H9 (cell line): ENCODE results near the gene CXCL5. TPM values are rescaled to one million over a fixed set of nuclear protein-coding genes. Genes with fewer than 3 reads are reported as not detected.

Experiments
- DNase-seq: peaks from one replicate; pipeline ENCODE4 v3.0.0-alpha.2; 2017
- H2AFZ ChIP-seq: one replicate; pipeline ENCODE4 v1.6.1; 2013; ENCODE audit warnings: mild to moderate bottlenecking, low read length, control low read depth, moderate library complexity
- H2AK5ac ChIP-seq: 2 replicates; pipeline ENCODE4 v1.6.1; 2013; ENCODE audit warnings: low read length, control low read depth, mixed read lengths; ENCODE audit not compliant: insufficient read length
- H2BK120ac ChIP-seq: one replicate; pipeline ENCODE4 v1.6.1; 2013; ENCODE audit warnings: low read depth, mild to moderate bottlenecking, low read length, control low read depth, inconsistent platforms; ENCODE audit not compliant: poor library complexity, severe bottlenecking
- H2BK12ac ChIP-seq: 2 replicates; pipeline ENCODE4 v1.6.1; 2013; ENCODE audit warnings: low read length, control low read depth, mixed read lengths, low read depth; ENCODE audit not compliant: insufficient read length
- H2BK15ac ChIP-seq: 2 replicates; pipeline ENCODE4 v1.6.1; 2013; ENCODE audit warnings: low read depth, low read length, control low read depth
- H2BK20ac ChIP-seq: one replicate; pipeline ENCODE4 v1.6.1; 2013; ENCODE audit warnings: low read depth, mild to moderate bottlenecking, low read length, control low read depth, inconsistent platforms; ENCODE audit not compliant: poor library complexity, severe bottlenecking
- H2BK5ac ChIP-seq: 2 replicates; pipeline ENCODE4 v1.6.1; 2013; ENCODE audit warnings: low read length, control low read depth, mixed read lengths; ENCODE audit not compliant: insufficient read length
- H3K14ac ChIP-seq: 2 replicates; pipeline ENCODE4 v1.6.1; 2013; ENCODE audit warnings: low read length, control low read depth; ENCODE audit not compliant: insufficient read depth
- H3K18ac ChIP-seq: 2 replicates; pipeline ENCODE4 v1.6.1; 2013; ENCODE audit warnings: low read depth, mild to moderate bottlenecking, mixed read lengths, low read length, control low read depth; ENCODE audit not compliant: insufficient read length
- H3K23ac ChIP-seq: 2 replicates; pipeline ENCODE4 v1.6.1; 2013; ENCODE audit warnings: low read length, control low read depth, mixed read lengths, low read depth; ENCODE audit not compliant: insufficient read length
- H3K23me2 ChIP-seq: 2 replicates; pipeline ENCODE4 v1.6.1; 2013; ENCODE audit warnings: low read depth, mild to moderate bottlenecking, mixed read lengths, low read length, control low read depth; ENCODE audit not compliant: insufficient read length, poor library complexity, severe bottlenecking
- H3K27ac ChIP-seq: 2 replicates; pipeline ENCODE4 v1.5.1; 2013; ENCODE audit warnings: low read length, control low read depth, mixed read lengths, low read depth; ENCODE audit not compliant: insufficient read length
- H3K27me3 ChIP-seq: 2 replicates; pipeline ENCODE4 v1.6.1; 2013; ENCODE audit warnings: low read length, control low read depth, inconsistent platforms; ENCODE audit not compliant: insufficient read depth
- H3K4ac ChIP-seq: 2 replicates; pipeline ENCODE4 v1.6.1; 2013; ENCODE audit warnings: low read depth, mild to moderate bottlenecking, control low read depth, inconsistent platforms, low read length, moderate library complexity
- H3K4me1 ChIP-seq: 2 replicates; pipeline ENCODE4 v1.6.1; 2013; ENCODE audit warnings: low read length, control low read depth, inconsistent platforms; ENCODE audit not compliant: insufficient read depth
- H3K4me2 ChIP-seq: 2 replicates; pipeline ENCODE4 v1.6.1; 2013; ENCODE audit warnings: low read length, control low read depth, mixed read lengths; ENCODE audit not compliant: insufficient read length, insufficient read depth
- H3K56ac ChIP-seq: 2 replicates; pipeline ENCODE4 v1.6.1; 2013; ENCODE audit warnings: low read depth, mild to moderate bottlenecking, mixed read lengths, low read length, control low read depth; ENCODE audit not compliant: insufficient read length
- H3K79me1 ChIP-seq: 2 replicates; pipeline ENCODE4 v1.6.1; 2013; ENCODE audit warnings: low read depth, mild to moderate bottlenecking, moderate library complexity, low read length, control low read depth, inconsistent platforms; ENCODE audit not compliant: insufficient read depth, poor library complexity, severe bottlenecking
- H3K79me2 ChIP-seq: 2 replicates; pipeline ENCODE4 v1.6.1; 2013; ENCODE audit warnings: low read length, control low read depth, inconsistent platforms; ENCODE audit not compliant: insufficient read depth
- H3K9ac ChIP-seq: 2 replicates; pipeline ENCODE4 v1.6.1; 2013; ENCODE audit warnings: low read length, control low read depth, mixed read lengths; ENCODE audit not compliant: insufficient read length; ENCODE audit errors: extremely low read depth
- H3K9me3 ChIP-seq: one replicate; pipeline ENCODE4 v1.6.1; 2013; ENCODE audit warnings: low read depth, low read length, inconsistent platforms; ENCODE audit not compliant: control insufficient read depth
- H3T11ph ChIP-seq: one replicate; pipeline ENCODE4 v1.6.1; 2013; ENCODE audit warnings: mild to moderate bottlenecking, low read length, control low read depth, inconsistent platforms
- H4K20me1 ChIP-seq: one replicate; pipeline ENCODE4 v1.6.1; 2013; ENCODE audit not compliant: control insufficient read depth, insufficient read length, insufficient read depth
- H4K5ac ChIP-seq: 2 replicates; pipeline ENCODE4 v1.6.1; 2013; ENCODE audit warnings: low read depth, mild to moderate bottlenecking, mixed read lengths, low read length, control low read depth; ENCODE audit not compliant: insufficient read length
- H4K8ac ChIP-seq: replicated peaks from 2 replicates; pipeline ENCODE4 v1.6.1; 2013; ENCODE audit warnings: low read length, control low read depth, mixed read lengths, low read depth; ENCODE audit not compliant: insufficient read length
- H4K91ac ChIP-seq: 2 replicates; pipeline ENCODE4 v1.6.1; 2013; ENCODE audit warnings: low read depth, mild to moderate bottlenecking, moderate library complexity, mixed read lengths, low read length, control low read depth; ENCODE audit not compliant: insufficient read length
- H3K27ac Mint-ChIP-seq, 3 experiments: 2 replicates in 2 of 3; 3 replicates in 1 of 3; pipeline ENCODE4 v1.8.0; 2020 to 2021; ENCODE audit warnings: mixed read lengths in 3 of 3, mild to moderate bottlenecking in 1 of 3, moderate library complexity in 1 of 3
- H3K27me3 Mint-ChIP-seq: 2 replicates; pipeline ENCODE4 v1.8.0; 2021; ENCODE audit warnings: low read depth, mild to moderate bottlenecking, moderate library complexity, mixed read lengths
- H3K36me3 Mint-ChIP-seq, 3 experiments: 2 replicates in 2 of 3; 3 replicates in 1 of 3; pipeline ENCODE4 v1.8.0; 2020 to 2021; ENCODE audit warnings: low read depth in 3 of 3, mixed read lengths in 3 of 3; ENCODE audit not compliant: insufficient read depth in 1 of 3
- H3K4me1 Mint-ChIP-seq, 2 experiments: 2 replicates each; pipeline ENCODE4 v1.8.0; 2020; ENCODE audit warnings: mixed read lengths in 2 of 2
- H3K4me3 Mint-ChIP-seq, 2 experiments: 2 replicates in 1 of 2; 3 replicates in 1 of 2; pipeline ENCODE4 v1.8.0; 2020 to 2021; ENCODE audit warnings: mild to moderate bottlenecking in 2 of 2, mixed read lengths in 2 of 2, moderate library complexity in 1 of 2
- H3K9me3 Mint-ChIP-seq, 2 experiments: 2 replicates in 1 of 2; 3 replicates in 1 of 2; pipeline ENCODE4 v1.8.0; 2020; ENCODE audit warnings: mild to moderate bottlenecking in 2 of 2, mixed read lengths in 2 of 2, moderate library complexity in 1 of 2
- CTCF ChIP-seq: fragments of 200-600 bp; sonication (generic); conservative IDR thresholded peaks from 3 replicates; pipeline ENCODE4 v1.8.0; 2021; ENCODE audit warnings: antibody characterized with exemption, mild to moderate bottlenecking
- total RNA-seq: library from RNA; stranded (reverse); gene quantifications from 2 replicates; pipeline ENCODE4 v1.2.1, GENCODE V29; 2021

The CXCL5 gene
- total RNA-seq, 1 experiment from 2014 or later, result 9.2 TPM

- no peak overlapping the region for H2BK20ac ChIP-seq
- Mint-ChIP-seq H3K4me3 (no peak overlapping the region), H3K27me3 (no peaks in the 10 kb centered on the region), H3K4me1 (peaks cover 31 to 43% of the 10 kb centered on the region in 2 experiments), H3K9me3 (peaks cover 3 to 5% of the 10 kb centered on the region in 2 experiments; a peak in 4 of 5 replicates), H3K36me3 (peaks cover 3 to 13% (median 5%) of the 10 kb centered on the region in 3 experiments; a peak in 4 of 7 replicates), H3K27ac (no peak overlapping the region)
- no peak overlapping the region for H2BK5ac ChIP-seq
- H2AFZ ChIP-seq, result no peak overlapping the region
- no peaks in the 10 kb centered on the region for H4K20me1 ChIP-seq
- H3K4me2 ChIP-seq, result no peak overlapping the region
- H2BK120ac ChIP-seq, result no peak overlapping the region
- H4K8ac ChIP-seq, result no peak overlapping the region
- H4K5ac ChIP-seq, result no peak overlapping the region
- H3K9me3 ChIP-seq, result no peaks in the 10 kb centered on the region
- H3K14ac ChIP-seq, result no peak overlapping the region
- no peak overlapping the region for H4K91ac ChIP-seq
- H3K56ac ChIP-seq, result no peak overlapping the region
- H2AK5ac ChIP-seq, result no peak overlapping the region
- H3K79me2 ChIP-seq, result no peaks in the 10 kb centered on the region
- H3K27me3 ChIP-seq, result no peaks in the 10 kb centered on the region
- H3K9ac ChIP-seq, result no peak overlapping the region
- no peak overlapping the region for H3K18ac ChIP-seq
- no peaks in the 10 kb centered on the region for H3K23me2 ChIP-seq
- H3T11ph ChIP-seq, result no peak overlapping the region
- no peak for TF ChIP-seq CTCF
- H2BK12ac ChIP-seq, result no peak overlapping the region
- no peak overlapping the region for H3K4ac ChIP-seq
- no peak for DNase-seq
- no peak overlapping the region for H3K27ac ChIP-seq
- no peak overlapping the region for H3K23ac ChIP-seq
- no peak overlapping the region for H2BK15ac ChIP-seq
- H3K4me1 ChIP-seq, result peaks cover 5% of the 10 kb centered on the region; the same call in 1 of the 2 replicates
- H3K79me1 ChIP-seq, result no peaks in the 10 kb centered on the region
Measured at GRCh38 chr4:73978886-73979285, 19.6 kb downstream of the CXCL5 start.
